ENCODE data around the gene MYO1B. TPM values are rescaled to one million over a fixed set of nuclear protein-coding genes. Genes with fewer than 3 reads are reported as not detected.

Gene MYO1B
- total RNA-seq, 1 experiment from 2014 or later, result 80.3 TPM

DNA sequence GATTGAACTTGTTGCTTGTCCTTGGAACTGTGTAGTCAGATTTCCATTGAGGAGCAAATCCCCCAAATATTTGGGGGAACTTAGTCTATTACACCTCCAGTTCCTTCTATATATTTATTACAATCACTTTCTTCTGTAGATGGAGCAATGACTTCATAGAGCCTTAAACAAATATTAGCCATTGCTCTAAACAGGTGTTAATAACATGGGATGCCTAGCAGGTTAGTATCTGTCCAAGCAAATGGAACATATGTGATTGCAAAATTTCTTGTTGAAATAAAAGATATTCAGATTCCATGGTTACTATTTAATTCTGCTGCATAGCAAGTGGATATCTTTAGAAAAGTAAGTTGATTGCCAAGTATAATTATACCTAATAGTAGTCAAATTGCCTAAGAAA is 225.1 kb downstream of the MYO1B start:
- ChIA-PET POLR2A (no interaction called here), CTCF (no interaction called here)
- H3K36me3 ChIP-seq (ENCODE audit: control insufficient read depth, insufficient read depth, low read length), result no peaks in the 10 kb centered on the region
- no peak for TF ChIP-seq CTCF (IDR thresholded peaks at IDR 0.05; ENCODE audit: insufficient read depth in 1 of 2, low read depth in 1 of 2, low read length in 1 of 2, severe bottlenecking in 1 of 2, unreplicated experiment in 1 of 2)
- no TSS peak for BruUV-seq (replicated peaks)
- Mint-ChIP-seq H3K9me3 (ENCODE audit: unreplicated experiment) (no peaks in the 10 kb centered on the region), H3K27me3 (ENCODE audit: insufficient read depth, unreplicated experiment) (no peaks in the 10 kb centered on the region), H3K36me3 (ENCODE audit: insufficient read depth, unreplicated experiment) (no peaks in the 10 kb centered on the region), H3K4me3 (ENCODE audit: unreplicated experiment) (no peak overlapping the region), H3K4me1 (ENCODE audit: low read depth, unreplicated experiment) (peaks cover 6% of the 10 kb centered on the region), H3K27ac (ENCODE audit: unreplicated experiment) (no peak overlapping the region)
- no peaks in the 10 kb centered on the region for H3K9me3 ChIP-seq
- DNase-seq, result no peak
- H3K4me1 ChIP-seq, result peaks cover 7% of the 10 kb centered on the region; the same call in 1 of the 2 replicates
- no peaks in the 10 kb centered on the region for H3K27me3 ChIP-seq (replicated peaks; ENCODE audit: control insufficient read depth, insufficient read depth, low read length)
- intact Hi-C loops (cut with micrococcal nuclease; ENCODE audit: unreplicated experiment), result no loop called here
- no peak overlapping the region for H3K4me3 ChIP-seq (ENCODE audit: low read depth, low read length)

GRCh38 chr2:191474464-191474863 is 229.3 kb downstream of the MYO1B start:
- TF ChIP-seq CTCF (IDR thresholded peaks at IDR 0.05; ENCODE audit: insufficient read depth in 1 of 2, low read depth in 1 of 2, low read length in 1 of 2, severe bottlenecking in 1 of 2, unreplicated experiment in 1 of 2), result no peak
- Histone ChIP-seq H3K4me3 (ENCODE audit: low read depth, low read length) (no peak overlapping the region), H3K9me3 (no peaks in the 10 kb centered on the region), H3K4me1 (peaks cover 13% of the 10 kb centered on the region), H3K27me3 (replicated peaks; ENCODE audit: control insufficient read depth, insufficient read depth, low read length) (no peaks in the 10 kb centered on the region), H3K36me3 (ENCODE audit: control insufficient read depth, insufficient read depth, low read length) (no peaks in the 10 kb centered on the region)
- peaks cover 14% of the 10 kb centered on the region for H3K4me1 Mint-ChIP-seq (ENCODE audit: low read depth, unreplicated experiment)
- ChIA-PET POLR2A (no interaction called here), CTCF (no interaction called here)
- no peak for DNase-seq
- H3K27me3 Mint-ChIP-seq (ENCODE audit: insufficient read depth, unreplicated experiment), result no peaks in the 10 kb centered on the region
- H3K27ac Mint-ChIP-seq (ENCODE audit: unreplicated experiment), result no peak overlapping the region
- intact Hi-C loops (cut with micrococcal nuclease; ENCODE audit: unreplicated experiment), result no loop called here
- H3K36me3 Mint-ChIP-seq (ENCODE audit: insufficient read depth, unreplicated experiment), result no peaks in the 10 kb centered on the region
- no TSS peak for BruUV-seq (replicated peaks)
- no peaks in the 10 kb centered on the region for H3K9me3 Mint-ChIP-seq (ENCODE audit: unreplicated experiment)
- H3K4me3 Mint-ChIP-seq (ENCODE audit: unreplicated experiment), result no peak overlapping the region

Other genes starting within 250 kb of the MYO1B start
- gene STAT1, start 231.2 kb upstream of the MYO1B start, total RNA-seq (2022), result 113 and 126 TPM in 2 replicates
- 0.19 and 0.48 TPM in 2 replicates for gene STAT4, start 94.4 kb upstream of the MYO1B start, total RNA-seq (2022)